ES-I3 (cell line): ENCODE data around the gene MAPKAPK3.

Experiments
- H3K36me3 ChIP-seq: 2 replicates; pipeline ENCODE4 v1.6.1; 2013; ENCODE audit warnings: mild to moderate bottlenecking, low read length, control low read depth, moderate library complexity; ENCODE audit not compliant: insufficient read depth
- H3K4me1 ChIP-seq: 2 replicates; pipeline ENCODE4 v1.6.1; 2013; ENCODE audit warnings: mild to moderate bottlenecking, control low read depth, low read length; ENCODE audit not compliant: insufficient read depth
- H3K9ac ChIP-seq: 2 replicates; pipeline ENCODE4 v1.6.1; 2013; ENCODE audit warnings: low read depth, mild to moderate bottlenecking, low read length, moderate library complexity
- H3K9me3 ChIP-seq: 2 replicates; pipeline ENCODE4 v1.6.1; 2013; ENCODE audit warnings: mild to moderate bottlenecking, low read length, moderate library complexity; ENCODE audit not compliant: control insufficient read depth, insufficient read depth

MAPKAPK3 gene

DNA sequence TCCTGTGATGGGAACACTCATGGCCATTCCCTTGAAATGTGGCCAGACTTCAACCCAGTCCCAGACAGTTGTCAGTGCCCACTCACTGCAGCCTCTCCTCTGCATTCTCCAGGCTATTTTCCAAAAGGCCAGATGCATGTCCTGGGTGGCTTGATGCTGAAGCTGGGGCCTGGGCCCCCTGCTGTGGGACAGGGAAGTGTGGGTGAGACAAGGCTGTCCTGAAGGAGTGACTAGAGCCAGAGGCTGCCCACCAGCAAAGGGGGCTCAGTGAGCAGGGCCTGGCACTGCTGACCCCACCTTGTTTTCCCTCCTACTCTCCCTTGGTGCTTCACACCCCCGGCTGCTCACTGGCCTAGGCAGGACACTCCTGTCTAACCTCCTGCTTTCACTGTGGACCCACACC is 17.2 kb upstream of the MAPKAPK3 start:
- H3K9me3 ChIP-seq = no peaks in the 10 kb centered on the region
- peaks cover 6% of the 10 kb centered on the region; the same call in 1 of the 2 replicates for H3K4me1 ChIP-seq
- no peaks in the 10 kb centered on the region for H3K36me3 ChIP-seq
- H3K9ac ChIP-seq = no peak overlapping the region

DNA sequence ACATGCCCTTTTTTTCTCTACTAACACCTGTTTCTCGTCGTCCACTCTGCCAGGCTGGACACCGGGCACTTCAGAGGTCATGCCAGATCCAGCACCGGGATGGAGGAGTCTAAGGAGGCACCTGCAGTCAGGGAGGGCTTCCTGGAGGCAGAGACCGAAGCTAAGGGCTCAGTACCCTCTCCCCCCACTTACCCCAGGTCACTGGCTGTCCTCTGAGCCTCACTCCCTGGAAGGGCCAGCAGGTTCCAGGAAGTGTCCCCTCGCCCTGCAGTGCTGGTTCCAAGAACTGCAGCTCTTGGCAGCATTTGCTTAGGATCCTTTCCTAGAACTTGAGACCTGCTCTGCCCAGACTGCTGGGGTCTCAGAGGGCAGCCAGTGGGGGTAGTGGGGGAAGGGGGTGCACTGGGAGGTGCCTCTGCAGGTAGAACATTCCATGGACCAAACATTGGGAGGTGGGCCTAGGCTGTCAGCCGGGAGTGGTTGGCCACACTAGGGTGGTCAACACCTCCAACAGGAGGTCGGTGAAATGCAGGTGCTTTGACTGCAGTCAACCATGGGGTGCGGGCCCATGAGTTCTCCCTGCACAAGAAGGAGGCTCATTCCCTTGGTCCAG is 16.7 kb upstream of the MAPKAPK3 start:
- no peaks in the 10 kb centered on the region for H3K36me3 ChIP-seq
- H3K4me1 ChIP-seq = peaks cover 6% of the 10 kb centered on the region; the same call in 1 of the 2 replicates
- H3K9ac ChIP-seq = no peak overlapping the region
- no peaks in the 10 kb centered on the region for H3K9me3 ChIP-seq

DNA sequence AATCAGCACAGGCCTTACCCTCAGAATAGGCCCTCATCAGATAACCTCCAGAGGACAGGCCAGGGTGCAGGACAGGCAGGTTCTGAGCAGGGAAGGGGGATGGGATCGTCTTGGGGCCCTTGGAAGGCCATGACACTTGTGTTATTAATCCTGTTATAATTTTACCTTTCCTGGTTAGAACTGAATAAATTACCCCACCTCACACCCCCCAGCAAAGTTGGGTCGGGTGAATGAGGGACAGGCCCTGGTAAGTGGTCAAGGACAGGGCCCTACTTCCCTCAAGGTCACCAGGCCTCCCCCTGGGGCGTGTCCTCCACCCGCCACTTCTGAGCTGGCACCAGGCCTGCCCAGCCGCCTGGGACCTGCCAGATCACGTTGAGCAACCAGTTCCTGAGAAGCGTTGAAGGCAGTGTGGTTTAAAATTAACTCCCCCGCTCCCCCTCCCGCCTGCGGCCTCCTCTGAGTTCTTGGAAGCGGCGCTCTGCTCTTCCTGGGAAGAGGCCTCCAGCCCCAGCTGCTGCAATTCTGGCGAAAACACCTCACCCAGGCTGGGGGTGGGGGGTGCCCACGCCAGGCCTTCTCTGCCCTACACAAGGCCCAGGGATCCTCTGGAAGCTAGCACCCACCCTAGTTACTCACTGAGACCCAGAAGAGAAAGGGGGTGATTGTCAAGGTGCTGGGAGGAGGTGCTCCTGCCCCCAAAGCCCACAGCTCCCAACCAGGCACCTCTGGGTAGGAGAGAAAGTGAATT is 15.9 kb upstream of the MAPKAPK3 start:
- Histone ChIP-seq H3K36me3 (no peaks in the 10 kb centered on the region), H3K4me1 (peaks cover 6% of the 10 kb centered on the region; the same call in 1 of the 2 replicates), H3K9me3 (no peaks in the 10 kb centered on the region), H3K9ac (no peak overlapping the region)

DNA sequence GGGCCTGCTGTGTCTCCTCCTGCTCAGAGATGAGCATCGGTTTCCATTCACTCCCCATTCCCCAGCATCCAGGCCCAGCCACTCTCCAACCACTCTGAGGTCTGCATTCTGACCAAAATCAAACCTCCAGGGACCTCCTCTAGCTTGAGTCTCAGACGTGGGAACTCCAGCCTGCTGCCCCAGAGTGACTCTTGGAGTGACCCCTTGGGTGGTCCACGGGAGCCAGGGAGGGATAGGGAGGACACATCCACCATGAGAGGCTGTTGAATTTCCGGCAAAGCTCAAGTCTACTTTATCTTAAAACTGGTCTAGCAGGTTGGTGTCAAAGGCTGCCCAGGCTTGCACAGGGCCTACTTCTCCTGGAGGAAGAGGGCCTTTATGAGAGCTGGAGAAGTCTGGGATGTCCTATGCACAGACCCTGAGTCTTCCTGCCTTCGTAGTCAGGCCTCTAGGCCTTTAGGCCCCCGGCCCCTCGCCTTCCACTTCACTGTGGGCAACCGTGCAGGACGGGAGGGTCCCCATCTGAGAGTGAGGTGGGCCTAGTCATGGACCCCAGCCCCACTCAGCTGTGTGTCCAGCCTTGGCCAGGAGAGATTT is 14.3 kb upstream of the MAPKAPK3 start:
- H3K9me3 ChIP-seq = no peaks in the 10 kb centered on the region
- no peaks in the 10 kb centered on the region for H3K36me3 ChIP-seq
- peaks cover 6% of the 10 kb centered on the region; the same call in 1 of the 2 replicates for H3K4me1 ChIP-seq
- no peak overlapping the region for H3K9ac ChIP-seq

DNA sequence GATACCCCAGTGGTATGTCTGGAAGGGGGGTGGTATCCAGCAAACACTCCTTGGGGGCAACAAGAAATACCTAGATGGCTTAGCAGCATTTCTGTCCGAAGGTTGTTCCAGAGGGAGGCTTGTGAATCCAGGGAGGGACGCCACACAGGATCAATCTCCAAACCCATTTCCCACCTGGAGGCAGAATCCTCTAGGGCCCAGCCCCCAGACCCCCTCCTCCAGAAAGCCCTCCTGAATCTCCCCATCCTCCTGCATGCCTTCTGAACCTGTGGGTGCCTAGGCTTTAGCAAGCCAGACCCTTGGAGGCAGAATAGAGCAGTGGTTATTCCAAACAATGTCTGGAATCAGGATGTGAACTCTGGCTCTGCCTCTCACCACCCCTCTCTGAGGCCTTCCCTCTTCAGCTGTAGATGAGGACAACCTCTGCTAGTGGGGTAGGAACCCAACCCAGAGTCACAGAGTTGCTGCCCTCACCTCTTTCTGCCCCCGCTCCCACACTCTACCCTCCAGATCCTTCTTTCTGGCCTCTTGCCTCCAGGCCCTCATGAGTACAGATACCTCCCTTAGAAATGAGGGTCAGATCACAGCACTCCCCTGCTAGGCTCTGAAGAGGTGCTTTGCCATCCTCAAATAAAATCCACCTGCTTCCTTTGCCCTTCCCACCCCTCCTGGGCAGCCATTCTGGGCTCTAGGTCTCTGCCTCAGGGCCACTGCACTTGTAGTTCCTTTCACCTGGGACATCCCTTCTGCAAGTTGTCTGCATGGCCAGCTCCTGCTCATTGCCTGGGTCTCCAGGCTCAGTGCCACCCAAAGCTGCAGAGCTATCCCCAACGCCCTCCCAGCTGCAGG is 13.5 kb upstream of the MAPKAPK3 start:
- no peak overlapping the region for H3K9ac ChIP-seq
- H3K36me3 ChIP-seq = no peaks in the 10 kb centered on the region
- H3K9me3 ChIP-seq = no peaks in the 10 kb centered on the region
- H3K4me1 ChIP-seq = peaks cover 6% of the 10 kb centered on the region; the same call in 1 of the 2 replicates

DNA sequence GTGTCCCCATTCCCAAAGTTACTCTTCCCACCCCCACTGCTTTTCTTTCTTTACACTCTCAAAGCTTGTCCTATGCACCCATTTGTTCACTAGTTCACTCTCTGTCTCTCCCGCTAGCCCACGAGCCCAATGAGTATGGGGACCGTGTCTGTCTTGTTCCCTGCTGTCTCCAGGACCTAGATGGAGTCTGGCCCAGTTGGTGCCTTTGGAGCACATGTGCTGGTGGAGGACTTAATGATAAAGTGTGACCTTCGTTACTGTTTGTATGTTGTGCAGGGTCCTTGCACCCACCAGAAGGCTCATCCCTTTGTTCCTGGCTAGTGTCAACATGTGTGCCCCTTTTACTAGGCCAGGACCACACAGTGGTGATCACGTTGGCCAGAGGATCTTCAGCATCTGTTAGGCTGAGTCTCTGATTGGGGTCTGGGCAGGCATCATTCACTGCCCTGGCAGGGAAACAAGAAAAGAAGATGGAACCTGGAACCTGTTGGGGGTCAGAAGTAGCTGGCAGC is 12.8 kb upstream of the MAPKAPK3 start:
- Histone ChIP-seq H3K9me3 (no peaks in the 10 kb centered on the region), H3K9ac (no peak overlapping the region), H3K36me3 (no peaks in the 10 kb centered on the region), H3K4me1 (peaks cover 6% of the 10 kb centered on the region; the same call in 1 of the 2 replicates)

DNA sequence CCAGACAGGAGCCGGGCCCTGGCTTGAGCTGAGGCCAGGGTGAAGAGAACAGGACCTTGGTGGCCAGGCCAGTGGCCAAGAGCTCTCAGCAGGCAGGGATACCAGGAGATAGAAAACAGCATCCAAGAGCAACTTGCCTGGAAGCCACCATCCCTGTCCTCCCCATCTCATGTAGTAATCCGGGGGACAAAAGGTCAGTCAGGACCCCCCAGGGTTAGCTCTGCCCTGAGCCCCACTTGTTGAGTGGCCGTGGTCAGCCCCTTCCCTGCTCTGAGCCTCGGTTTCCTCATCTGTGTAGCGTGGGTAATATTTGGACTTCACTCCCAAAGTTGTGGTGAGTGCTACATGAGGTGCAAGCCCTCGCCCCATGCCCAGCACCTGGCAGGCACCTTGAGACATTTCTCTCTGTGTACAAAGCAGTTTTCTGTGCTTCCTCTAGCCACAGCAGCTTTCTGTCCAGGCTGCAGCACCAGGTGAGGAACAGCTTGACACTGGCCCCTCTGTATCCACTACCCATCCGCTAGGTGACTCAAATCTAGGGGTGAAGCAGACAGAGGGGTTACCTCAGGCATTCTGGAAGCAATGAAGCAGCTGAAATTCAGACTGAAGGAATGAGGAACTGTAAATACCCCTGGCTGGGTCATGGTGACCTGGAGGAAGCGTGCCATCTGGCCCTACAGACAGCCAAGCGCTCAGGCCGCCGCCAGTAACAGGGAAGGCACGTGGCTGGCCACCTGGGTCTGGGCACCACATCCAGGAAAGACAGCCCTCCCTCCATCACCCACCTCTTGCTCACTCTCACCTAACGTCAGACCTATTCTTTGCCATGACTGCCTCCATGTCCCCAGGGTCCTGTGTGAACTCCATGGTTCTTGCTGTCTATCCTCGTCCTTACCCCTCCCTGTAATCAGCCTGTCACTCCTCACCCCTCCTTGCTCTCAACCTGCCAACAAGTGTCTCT is 12.0 kb upstream of the MAPKAPK3 start:
- H3K36me3 ChIP-seq = no peaks in the 10 kb centered on the region
- H3K9ac ChIP-seq = no peak overlapping the region
- peaks cover 6% of the 10 kb centered on the region; the same call in 1 of the 2 replicates for H3K4me1 ChIP-seq
- no peaks in the 10 kb centered on the region for H3K9me3 ChIP-seq

DNA sequence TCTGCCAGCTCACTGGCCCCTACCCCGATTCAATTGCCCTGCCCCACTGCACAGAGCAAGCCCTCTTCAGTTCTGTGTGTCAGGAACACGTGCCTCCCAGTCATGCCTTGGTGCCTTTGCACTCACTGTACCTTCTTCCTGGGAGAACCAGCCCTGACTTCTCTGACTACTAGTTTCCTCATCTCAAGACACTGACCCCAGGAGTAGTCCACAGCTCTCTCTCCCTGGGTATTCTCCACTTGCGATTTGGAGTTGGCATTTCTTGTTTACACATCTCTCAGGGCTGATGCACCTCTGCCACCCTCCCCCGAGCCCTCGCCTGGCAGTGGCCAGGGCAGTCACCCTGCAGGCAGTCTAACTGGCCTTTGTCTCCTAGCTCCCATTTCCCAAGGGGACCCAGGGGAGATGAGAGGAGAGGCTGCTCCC is 11.0 kb upstream of the MAPKAPK3 start:
- Histone ChIP-seq H3K9ac (no peak overlapping the region), H3K9me3 (no peaks in the 10 kb centered on the region), H3K4me1 (peaks cover 10% of the 10 kb centered on the region; the same call in 1 of the 2 replicates), H3K36me3 (no peaks in the 10 kb centered on the region)

DNA sequence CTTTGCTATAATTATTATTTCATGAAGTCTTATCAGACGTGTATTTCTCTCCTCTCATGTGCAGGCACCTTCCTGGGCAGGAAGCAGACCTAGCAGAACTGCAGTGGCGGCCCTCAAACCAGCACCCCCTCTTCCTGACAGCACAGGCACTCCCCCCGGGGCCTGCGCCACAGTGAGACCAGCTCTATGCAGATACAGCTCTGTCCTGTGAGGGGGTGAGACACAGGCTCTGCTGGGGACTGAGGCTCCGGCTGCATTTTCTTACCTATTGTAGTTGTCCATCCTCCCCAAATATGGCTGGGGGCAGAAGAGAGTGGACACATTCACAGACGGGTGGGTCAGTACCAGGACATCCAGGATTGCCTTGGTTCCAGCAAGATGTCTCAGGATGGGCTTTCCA is 10.4 kb upstream of the MAPKAPK3 start:
- Histone ChIP-seq H3K9me3 (no peaks in the 10 kb centered on the region), H3K9ac (no peak overlapping the region), H3K36me3 (no peaks in the 10 kb centered on the region), H3K4me1 (peaks cover 5% of the 10 kb centered on the region; the same call in 1 of the 2 replicates)

DNA sequence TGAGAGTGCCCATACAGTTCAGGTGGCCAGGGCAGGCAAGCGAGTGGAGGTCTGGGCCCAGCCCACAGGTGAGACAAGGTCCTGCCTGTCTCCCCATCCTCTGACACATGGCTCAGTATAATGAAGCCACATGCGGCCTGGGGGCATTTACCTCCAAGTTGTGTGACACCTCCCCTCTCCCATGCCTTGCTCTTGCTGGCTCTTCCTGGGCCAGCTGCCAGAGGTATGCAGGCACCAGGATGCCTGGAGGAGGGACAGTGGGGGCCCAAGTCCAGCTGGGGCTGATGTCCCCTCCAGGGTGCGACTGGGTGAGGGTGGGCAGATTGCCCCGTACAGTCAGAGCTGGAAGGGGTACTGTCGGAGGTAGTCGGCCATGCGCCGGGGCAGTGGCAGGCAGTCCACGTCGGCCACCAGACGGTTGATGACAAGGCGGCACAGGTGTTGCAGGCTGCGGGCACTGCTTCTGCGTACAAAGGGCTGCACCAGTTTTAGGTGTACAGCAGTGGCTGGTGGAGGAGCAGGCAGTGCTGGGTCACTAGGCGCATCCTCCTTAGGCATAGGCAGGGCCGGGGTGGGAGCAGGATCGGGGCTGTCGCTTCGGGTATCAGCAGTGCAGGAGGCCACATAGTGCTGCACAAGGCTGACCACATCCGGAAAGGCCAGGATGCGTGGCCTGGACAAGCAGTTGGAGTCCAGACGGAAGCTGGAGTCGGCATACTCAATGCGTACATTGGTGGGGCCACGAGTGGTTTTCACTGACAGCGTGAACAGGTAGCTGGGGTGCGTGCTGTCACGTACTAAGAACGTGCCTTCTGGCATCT is 9.5 kb upstream of the MAPKAPK3 start:
- Histone ChIP-seq H3K9me3 (no peaks in the 10 kb centered on the region), H3K36me3 (no peaks in the 10 kb centered on the region), H3K4me1 (peaks cover 4% of the 10 kb centered on the region; the same call in 1 of the 2 replicates), H3K9ac (no peak overlapping the region)

DNA sequence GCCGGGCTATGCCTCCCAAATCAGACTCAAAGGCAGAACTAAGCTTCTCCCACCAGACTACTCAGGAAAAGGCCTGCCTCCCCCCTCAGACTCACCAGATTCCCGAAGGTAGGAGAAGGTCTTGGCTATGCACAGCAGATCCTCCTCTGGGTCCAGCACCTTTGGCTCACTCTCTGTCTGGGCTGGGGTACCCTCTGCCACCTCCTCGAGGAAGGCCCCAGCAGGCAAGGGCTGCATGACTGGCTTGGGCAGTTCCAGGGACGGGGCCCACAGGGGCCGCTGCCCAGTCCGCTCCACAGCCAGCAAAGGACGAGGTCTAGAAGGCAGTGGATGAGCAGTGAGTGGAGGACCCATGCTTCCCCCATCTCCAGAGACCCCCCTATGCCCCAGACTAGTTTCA is 8.7 kb upstream of the MAPKAPK3 start:
- Histone ChIP-seq H3K36me3 (no peaks in the 10 kb centered on the region), H3K9me3 (no peaks in the 10 kb centered on the region), H3K4me1 (peaks cover 4% of the 10 kb centered on the region; the same call in 1 of the 2 replicates), H3K9ac (no peak overlapping the region)

DNA sequence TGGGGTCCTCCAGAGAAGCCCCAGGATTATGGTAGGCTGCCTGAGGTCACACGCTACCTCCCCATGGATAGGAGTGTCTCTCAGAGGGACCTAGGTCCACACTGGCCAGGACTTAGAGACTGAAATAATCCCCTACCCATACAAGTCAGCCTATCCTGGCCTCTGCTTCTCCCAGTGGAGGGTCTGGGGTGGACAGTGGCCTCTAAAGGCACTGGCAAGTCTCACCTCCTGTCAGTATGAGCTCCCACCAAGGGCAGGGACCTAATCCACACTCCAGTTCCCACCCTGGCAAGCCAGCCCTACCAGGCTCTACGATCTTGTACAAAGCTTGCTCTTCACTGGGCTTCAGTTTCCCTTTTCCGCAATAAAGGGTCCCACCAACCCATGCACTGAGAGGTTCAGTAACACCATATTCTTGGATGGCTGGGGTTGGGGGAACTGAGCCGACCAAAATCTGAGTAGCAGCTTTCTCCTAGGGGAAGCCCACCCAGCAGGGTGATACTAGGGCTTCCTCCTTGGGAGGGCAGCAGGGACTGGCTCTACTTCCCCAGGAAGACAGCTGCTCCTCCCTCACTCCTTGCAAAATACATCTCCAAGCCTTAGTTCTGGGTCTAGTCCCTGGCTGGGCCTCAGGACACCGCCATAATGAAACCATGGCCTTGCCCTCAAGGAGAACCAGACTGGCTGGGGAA is 7.7 kb upstream of the MAPKAPK3 start:
- Histone ChIP-seq H3K9me3 (no peaks in the 10 kb centered on the region), H3K9ac (no peak overlapping the region), H3K36me3 (no peaks in the 10 kb centered on the region), H3K4me1 (peaks cover 4% of the 10 kb centered on the region; the same call in 1 of the 2 replicates)
